GM12874 (cell line): Measurements from ENCODE around the gene BICC1.

Experiments
- TF ChIP-seq, protein P1 (sequence below): IDR thresholded peaks from 2 replicates; pipeline ENCODE4 v1.5.1; 2011; ENCODE audit warnings: low read depth, mild to moderate bottlenecking, control low read depth, low read length, moderate library complexity; ENCODE audit not compliant: insufficient read depth

BICC1 gene

DNA sequence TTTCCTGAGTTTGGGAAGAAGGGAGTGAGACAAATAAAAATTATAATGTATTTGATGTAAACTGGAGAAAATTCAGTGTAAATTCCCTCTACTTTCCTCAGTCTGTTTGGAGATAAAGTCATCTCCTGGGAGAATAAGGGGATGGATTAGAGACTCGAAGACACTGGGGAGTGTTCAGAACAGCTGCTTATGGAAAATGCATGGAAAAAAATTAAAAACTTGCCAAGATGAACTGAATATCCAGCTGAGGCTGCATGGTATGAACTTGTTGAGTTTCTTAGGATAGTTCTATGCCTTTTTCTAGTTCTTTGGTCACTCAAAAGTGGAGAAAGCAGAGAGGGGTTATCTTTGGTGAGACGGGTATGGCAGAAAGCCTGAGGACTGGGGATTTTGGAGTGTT lies 210.5 kb downstream of the BICC1 start:
- TF ChIP-seq, protein P1, sequence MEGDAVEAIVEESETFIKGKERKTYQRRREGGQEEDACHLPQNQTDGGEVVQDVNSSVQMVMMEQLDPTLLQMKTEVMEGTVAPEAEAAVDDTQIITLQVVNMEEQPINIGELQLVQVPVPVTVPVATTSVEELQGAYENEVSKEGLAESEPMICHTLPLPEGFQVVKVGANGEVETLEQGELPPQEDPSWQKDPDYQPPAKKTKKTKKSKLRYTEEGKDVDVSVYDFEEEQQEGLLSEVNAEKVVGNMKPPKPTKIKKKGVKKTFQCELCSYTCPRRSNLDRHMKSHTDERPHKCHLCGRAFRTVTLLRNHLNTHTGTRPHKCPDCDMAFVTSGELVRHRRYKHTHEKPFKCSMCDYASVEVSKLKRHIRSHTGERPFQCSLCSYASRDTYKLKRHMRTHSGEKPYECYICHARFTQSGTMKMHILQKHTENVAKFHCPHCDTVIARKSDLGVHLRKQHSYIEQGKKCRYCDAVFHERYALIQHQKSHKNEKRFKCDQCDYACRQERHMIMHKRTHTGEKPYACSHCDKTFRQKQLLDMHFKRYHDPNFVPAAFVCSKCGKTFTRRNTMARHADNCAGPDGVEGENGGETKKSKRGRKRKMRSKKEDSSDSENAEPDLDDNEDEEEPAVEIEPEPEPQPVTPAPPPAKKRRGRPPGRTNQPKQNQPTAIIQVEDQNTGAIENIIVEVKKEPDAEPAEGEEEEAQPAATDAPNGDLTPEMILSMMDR = no peak

- TF ChIP-seq, protein P1 = no peak
Observed at GRCh38 chr10:58723966-58724365, 211.3 kb downstream of the BICC1 start.

- TF ChIP-seq, protein P1 = no peak
Observed at GRCh38 chr10:58724781-58725180, 212.1 kb downstream of the BICC1 start.

GRCh38 chr10:58725901-58726300 lies 213.2 kb downstream of the BICC1 start:
- TF ChIP-seq, protein P1 = no peak

GRCh38 chr10:58727633-58728032 lies 215.0 kb downstream of the BICC1 start:
- TF ChIP-seq, protein P1 = no peak

GRCh38 chr10:58731276-58731675 lies 218.6 kb downstream of the BICC1 start:
- TF ChIP-seq, protein P1 = no peak

DNA sequence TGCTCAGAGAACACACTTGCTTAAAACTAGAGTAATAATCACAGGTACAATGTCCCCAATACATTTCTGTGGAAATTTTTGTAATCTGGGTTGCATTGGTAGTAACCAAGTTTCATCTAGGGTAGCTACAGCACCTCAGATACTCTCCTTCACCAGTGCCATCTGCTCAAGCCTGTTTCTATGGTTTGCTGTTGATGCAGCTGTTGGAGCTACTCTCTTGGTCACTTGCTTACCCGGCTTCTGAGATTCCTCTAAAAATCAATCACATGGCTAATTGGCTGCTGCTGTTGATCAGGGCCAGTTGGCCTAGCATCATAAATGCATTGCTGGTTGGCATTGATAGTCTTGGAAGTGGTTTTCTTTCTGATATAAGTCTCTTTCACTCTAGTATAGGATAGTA lies 220.8 kb downstream of the BICC1 start:
- TF ChIP-seq, protein P1 = no peak

- TF ChIP-seq, protein P1 = no peak
Observed at GRCh38 chr10:58734116-58734515, 221.4 kb downstream of the BICC1 start.
